H1 (cell line): Measurements from ENCODE around the gene GRM4. TPM values are rescaled to one million over a fixed set of nuclear protein-coding genes. Genes with fewer than 3 reads are reported as not detected.

ENCODE experiments used
- CTCF ChIA-PET: fragments of 300-600 bp; sonication (Branson Sonifier 250); formaldehyde crosslinking; loops from one replicate; lab custom pipeline; 2021; ENCODE audit not compliant: partially characterized antibody; lab: Charles Lee
- POLR2A ChIA-PET: fragments of 300-600 bp; sonication (Branson Sonifier 250); formaldehyde crosslinking; loops from one replicate; lab custom pipeline; 2021; ENCODE audit warnings: inconsistent platforms; ENCODE audit not compliant: partially characterized antibody; lab: Charles Lee
- DNase-seq, 2 experiments: peaks; one replicate each; pipeline versions ENCODE4 v3.0.0 to v3.0.0-alpha.2; 2010 to 2022; ENCODE audit warnings: low spot score in 2 of 2, low read depth in 1 of 2, mixed read lengths in 1 of 2
- FAIRE-seq: peaks from 2 replicates; lab custom pipeline; 2011; peaks lifted over from hg19 to GRCh38; lab: Jason Lieb, UNC
- H2AFZ ChIP-seq: 2 replicates; pipeline ENCODE4 v1.8.1; 2012; ENCODE audit warnings: low read length, inconsistent platforms
- H2AK5ac ChIP-seq: 2 replicates; pipeline ENCODE4 v1.6.1; 2013; ENCODE audit warnings: low read depth, low read length
- H2BK120ac ChIP-seq: replicated peaks from 2 replicates; pipeline ENCODE3; 2013; ENCODE audit warnings: low read depth, low read length, inconsistent platforms
- H2BK12ac ChIP-seq: 2 replicates; pipeline ENCODE4 v1.6.1; 2013; ENCODE audit warnings: low read depth, low read length
- H2BK15ac ChIP-seq: 2 replicates; pipeline ENCODE4 v1.6.1; 2013; ENCODE audit warnings: low read length
- H2BK20ac ChIP-seq: 2 replicates; pipeline ENCODE4 v1.6.1; 2013; ENCODE audit warnings: low read length
- H2BK5ac ChIP-seq: 2 replicates; pipeline ENCODE4 v1.6.1; 2013; ENCODE audit warnings: low read depth, low read length
- H3K14ac ChIP-seq: 2 replicates; pipeline ENCODE4 v1.6.1; 2013; ENCODE audit warnings: inconsistent platforms; ENCODE audit not compliant: insufficient read length
- H3K18ac ChIP-seq: 2 replicates; pipeline ENCODE4 v1.6.1; 2013; ENCODE audit warnings: low read length; ENCODE audit errors: extremely low read depth
- H3K23ac ChIP-seq: 2 replicates; pipeline ENCODE4 v1.6.1; 2013; ENCODE audit warnings: inconsistent platforms; ENCODE audit not compliant: insufficient read length
- H3K23me2 ChIP-seq: 2 replicates; pipeline ENCODE4 v1.6.1; 2013; ENCODE audit warnings: low read depth, low read length
- H3K27ac ChIP-seq: 2 replicates; pipeline ENCODE4 v1.6.1; 2011; ENCODE audit warnings: low read depth, low read length, inconsistent platforms
- H3K27me3 ChIP-seq, 4 experiments: replicated peaks in 1 of 4; 1 replicate in 1 of 4; 2 replicates in 3 of 4; pipeline versions ENCODE4 v1.6.1 to v1.8.1; 2011 to 2013; ENCODE audit warnings: low read length in 3 of 4, mild to moderate bottlenecking in 3 of 4, inconsistent platforms in 2 of 4, mixed read lengths in 2 of 4, moderate library complexity in 1 of 4; ENCODE audit not compliant: control insufficient read depth in 3 of 4, insufficient read depth in 3 of 4; ENCODE audit errors: extremely low read depth in 1 of 4
- H3K36me3 ChIP-seq, 4 experiments: 2 replicates each; pipeline versions ENCODE4 v1.6.1 to v1.8.1; 2011 to 2013; ENCODE audit warnings: mild to moderate bottlenecking in 4 of 4, low read length in 3 of 4, moderate library complexity in 2 of 4, control low read depth in 1 of 4, inconsistent platforms in 1 of 4; ENCODE audit not compliant: insufficient read depth in 4 of 4, control insufficient read depth in 2 of 4
- H3K4ac ChIP-seq: replicated peaks from 2 replicates; pipeline ENCODE3; 2013; ENCODE audit warnings: low read length, low read depth, mixed read lengths, inconsistent platforms; ENCODE audit not compliant: insufficient read length
- H3K4me1 ChIP-seq, 4 experiments: replicated peaks in 1 of 4; 1 replicate in 1 of 4; 2 replicates in 3 of 4; pipeline versions ENCODE4 v1.6.1 to v1.8.1; 2011 to 2013; ENCODE audit warnings: low read length in 3 of 4, inconsistent platforms in 2 of 4, mixed read lengths in 1 of 4; ENCODE audit not compliant: insufficient read depth in 4 of 4, control insufficient read depth in 3 of 4
- H3K4me2 ChIP-seq, 2 experiments: 2 replicates each; pipeline versions ENCODE4 v1.6.1 to v1.8.1; 2011 to 2013; ENCODE audit warnings: low read depth in 2 of 2, low read length in 2 of 2, control low read depth in 1 of 2, inconsistent platforms in 1 of 2, mild to moderate bottlenecking in 1 of 2; ENCODE audit not compliant: insufficient read depth in 1 of 2
- H3K4me3 ChIP-seq, 4 experiments: fragments of 200-600, 300-600 bp in 1 of 4; sonication (generic), shearing (Covaris generic), sonication (Bioruptor Twin) in 1 of 4; 2 replicates each; pipeline versions ENCODE4 v1.5.1 to v1.8.1; 2011 to 2016; ENCODE audit warnings: low read length in 4 of 4, low read depth in 3 of 4, control low read depth in 2 of 4, inconsistent platforms in 2 of 4, mild to moderate bottlenecking in 2 of 4, mixed read lengths in 1 of 4, moderate library complexity in 1 of 4; ENCODE audit not compliant: insufficient read depth in 2 of 4; ENCODE audit errors: extremely low read depth in 1 of 4
- H3K56ac ChIP-seq: replicated peaks from 2 replicates; pipeline ENCODE3; 2013; ENCODE audit warnings: low read depth, mild to moderate bottlenecking, mixed read lengths, low read length, inconsistent platforms; ENCODE audit not compliant: insufficient read length
- H3K79me1 ChIP-seq: 2 replicates; pipeline ENCODE4 v1.6.1; 2013; ENCODE audit warnings: low read depth, low read length, control low read depth
- H3K79me2 ChIP-seq, 2 experiments: 2 replicates each; pipeline versions ENCODE4 v1.6.1 to v1.8.1; 2012 to 2013; ENCODE audit warnings: low read length in 2 of 2, mild to moderate bottlenecking in 2 of 2, inconsistent platforms in 1 of 2; ENCODE audit not compliant: insufficient read depth in 2 of 2, control insufficient read depth in 1 of 2
- H3K9ac ChIP-seq, 4 experiments: replicated peaks in 1 of 4; 1 replicate in 1 of 4; 2 replicates in 3 of 4; pipeline versions ENCODE4 v1.6.1 to v1.8.1; 2011 to 2013; ENCODE audit warnings: low read depth in 3 of 4, low read length in 3 of 4, control low read depth in 2 of 4, mild to moderate bottlenecking in 2 of 4, moderate library complexity in 2 of 4, inconsistent platforms in 1 of 4; ENCODE audit errors: extremely low read depth in 1 of 4
- H3K9me3 ChIP-seq, 2 experiments: 2 replicates each; pipeline versions ENCODE4 v1.6.1 to v1.8.1; 2012 to 2013; ENCODE audit warnings: mild to moderate bottlenecking in 2 of 2, moderate library complexity in 2 of 2, control low read depth in 1 of 2, inconsistent platforms in 1 of 2, low read depth in 1 of 2, low read length in 1 of 2, mixed read lengths in 1 of 2; ENCODE audit not compliant: insufficient read depth in 2 of 2
- H4K20me1 ChIP-seq, 2 experiments: replicated peaks in 1 of 2; 2 replicates each; pipeline versions ENCODE3 to v1.8.1; 2011 to 2013; ENCODE audit warnings: inconsistent platforms in 2 of 2, low read length in 2 of 2, mild to moderate bottlenecking in 1 of 2; ENCODE audit not compliant: insufficient read depth in 2 of 2, control insufficient read depth in 1 of 2
- H4K5ac ChIP-seq: 2 replicates; pipeline ENCODE4 v1.6.1; 2013; ENCODE audit warnings: low read length, low read depth, mixed read lengths, inconsistent platforms; ENCODE audit not compliant: insufficient read length
- H4K8ac ChIP-seq: 2 replicates; pipeline ENCODE4 v1.8.0; 2013; ENCODE audit warnings: mild to moderate bottlenecking, moderate library complexity, low read length, inconsistent platforms; ENCODE audit not compliant: insufficient read depth; ENCODE audit errors: extremely low read depth
- H4K91ac ChIP-seq: replicated peaks from 2 replicates; pipeline ENCODE3; 2013; ENCODE audit warnings: low read length, mixed read lengths, inconsistent platforms; ENCODE audit not compliant: insufficient read length
- WGBS, 2 experiments: shearing (Covaris generic) in 1 of 2; methylation state at CpG; one replicate each; pipeline versions ENCODE4 v1.1.6 to v1.1.7; 2013 to 2015; ENCODE audit warnings: low lambda C conversion rate in 2 of 2, mixed read lengths in 2 of 2, inconsistent platforms in 1 of 2, low coverage in 1 of 2, missing lambda C conversion rate in 1 of 2; ENCODE audit not compliant: insufficient replicate concordance in 2 of 2, insufficient coverage in 1 of 2, insufficient read length in 1 of 2; ENCODE audit errors: extremely low coverage in 1 of 2, missing lambda C conversion rate in 1 of 2; 5-methylcytosine and 5-hydroxymethylcytosine counted together
- polyA plus RNA-seq, 7 experiments: library from polyadenylated mRNA; depleted of rRNA in 3 of 7; stranded (reverse) in 5 of 7; unstranded in 2 of 7; fragments of >200 nt in 5 of 7; fragments of 200-250 nt in 2 of 7; gene quantifications; 1 replicate in 5 of 7; 2 replicates in 1 of 7; 4 replicates in 1 of 7; pipeline versions ENCODE4 v1.2.1 to v1.2.3, GENCODE V29; 2011 to 2013; ENCODE audit warnings: missing spikeins in 2 of 7, mixed read lengths in 2 of 7
- total RNA-seq: library from RNA; stranded (reverse); fragmentation: NEBNext Ultra II Directional; extraction: Animal tissue kit (Norgen Biotek cat#: 25700); gene quantifications from 2 replicates; pipeline ENCODE4 v1.2.1, GENCODE V29; 2021
- TF ChIP-seq, protein P1 (sequence below): IDR thresholded peaks from 2 replicates; pipeline ENCODE4 v1.6.1; 2012; ENCODE audit warnings: inconsistent platforms

The GRM4 gene
- total and polyA plus RNA-seq, 2 of the 8 experiments (the other 6 are each of a cell fraction or from before 2014, with no cell fraction given), result 19.6 to 21.5 TPM

GRCh38 chr6:34027939-34028441 is 117.9 kb downstream of the GRM4 start:
- no peak overlapping the region for H2AK5ac ChIP-seq
- FAIRE-seq, result no peak
- TF ChIP-seq, protein P1, sequence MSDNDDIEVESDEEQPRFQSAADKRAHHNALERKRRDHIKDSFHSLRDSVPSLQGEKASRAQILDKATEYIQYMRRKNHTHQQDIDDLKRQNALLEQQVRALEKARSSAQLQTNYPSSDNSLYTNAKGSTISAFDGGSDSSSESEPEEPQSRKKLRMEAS, result no peak
- TF ChIP-seq, all 59 proteins: peak for 0
- Histone ChIP-seq H2BK12ac (0 out of 2 replicates have a peak overlapping the region, but pooled peaks have one; percentile 17), H2BK5ac (peak overlapping the region; percentile 60; the same call in 1 of the 2 replicates), H3K79me2 (no peaks in the 10 kb centered on the region; a peak in 1 of 4 replicates), H3K4me1 (peaks cover 0 to 6% (median 0%) of the 10 kb centered on the region in 4 experiments; a peak in 1 of 7 replicates), H4K20me1 (peaks cover 2 to 6% of the 10 kb centered on the region in 2 experiments), H4K5ac (no peak overlapping the region), H3K36me3 (no peaks in the 10 kb centered on the region), H3K56ac (no peak overlapping the region), H3K9ac (no peak overlapping the region), H3K79me1 (0 out of 2 replicates have a peak, but pooled peaks cover 3% of the 10 kb centered on the region), H3K23ac (no peak overlapping the region), H3K14ac (no peak overlapping the region), H3K4ac (no peak overlapping the region), H2BK120ac (no peak overlapping the region), H3K4me2 (no peak overlapping the region), H4K91ac (no peak overlapping the region), H3K23me2 (no peaks in the 10 kb centered on the region), H3K4me3 (no peak overlapping the region), H4K8ac (no peak overlapping the region), H3K27me3 (no peaks in the 10 kb centered on the region), H2BK20ac (no peak overlapping the region), H3K9me3 (peaks cover 0 to 2% of the 10 kb centered on the region in 2 experiments; a peak in 1 of 4 replicates), H3K18ac (no peak overlapping the region; the same call in 1 of the 2 replicates), H2BK15ac (no peak overlapping the region), H2AFZ (no peak overlapping the region), H3K27ac (no peak overlapping the region)
- CTCF ChIA-PET, result interaction anchor here (0.7 to 16.1 kb wide), 56 partner anchors 10 to 385 kb away, joined by 3 to 234 read pairs (median 6); partner anchors contain the start of gene IP6K3
- POLR2A ChIA-PET, result interaction anchor here (0.8 to 1.6 kb wide), 4 partner anchors 9 to 214 kb away, joined by 3 to 4 read pairs (median 4); no protein-coding TSS in a partner anchor
- DNase-seq, result no peak
- 93% methylated on average over 26 of the region's 31 CpGs; no CpG with 5 or more reads in 1 of the 2 experiments for WGBS, 2 experiments
